Activated naive CD8-positive, alpha-beta T cell treated with anti-CD3 and anti-CD28 coated beads, Interleukin-2, amount 50 U/mL, for 16 hours (primary cell): Measurements from ENCODE around the gene LPCAT1.

Experiments
- DNase-seq: peaks from one replicate; pipeline ENCODE4 v3.0.0-alpha.2; 2020; ENCODE audit warnings: low read depth, low spot score

The LPCAT1 gene

GRCh38 chr5:1497795-1498622 is 25.8 kb downstream of the LPCAT1 start:
- DNase-seq: no peak

GRCh38 chr5:1497242-1497777 is 26.4 kb downstream of the LPCAT1 start:
- DNase-seq: no peak

DNA sequence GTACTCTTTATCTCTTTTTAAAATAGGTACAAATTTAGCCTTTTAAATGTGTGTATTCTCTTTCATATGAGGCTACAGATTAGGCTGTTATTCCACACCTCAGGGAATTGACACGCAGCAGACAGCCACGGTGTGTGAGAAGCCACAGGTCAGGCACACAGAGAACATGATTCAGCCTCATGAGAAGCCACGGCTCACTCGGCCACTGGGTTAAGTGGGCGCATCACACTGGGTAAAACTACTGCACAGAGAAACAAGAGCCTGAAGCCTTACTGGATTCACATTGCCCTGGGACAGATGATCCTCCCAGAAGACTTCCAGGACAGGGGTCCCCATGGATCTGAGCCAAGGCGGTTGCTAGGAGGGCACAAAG is 28.2 kb downstream of the LPCAT1 start:
- DNase-seq: no peak

DNA sequence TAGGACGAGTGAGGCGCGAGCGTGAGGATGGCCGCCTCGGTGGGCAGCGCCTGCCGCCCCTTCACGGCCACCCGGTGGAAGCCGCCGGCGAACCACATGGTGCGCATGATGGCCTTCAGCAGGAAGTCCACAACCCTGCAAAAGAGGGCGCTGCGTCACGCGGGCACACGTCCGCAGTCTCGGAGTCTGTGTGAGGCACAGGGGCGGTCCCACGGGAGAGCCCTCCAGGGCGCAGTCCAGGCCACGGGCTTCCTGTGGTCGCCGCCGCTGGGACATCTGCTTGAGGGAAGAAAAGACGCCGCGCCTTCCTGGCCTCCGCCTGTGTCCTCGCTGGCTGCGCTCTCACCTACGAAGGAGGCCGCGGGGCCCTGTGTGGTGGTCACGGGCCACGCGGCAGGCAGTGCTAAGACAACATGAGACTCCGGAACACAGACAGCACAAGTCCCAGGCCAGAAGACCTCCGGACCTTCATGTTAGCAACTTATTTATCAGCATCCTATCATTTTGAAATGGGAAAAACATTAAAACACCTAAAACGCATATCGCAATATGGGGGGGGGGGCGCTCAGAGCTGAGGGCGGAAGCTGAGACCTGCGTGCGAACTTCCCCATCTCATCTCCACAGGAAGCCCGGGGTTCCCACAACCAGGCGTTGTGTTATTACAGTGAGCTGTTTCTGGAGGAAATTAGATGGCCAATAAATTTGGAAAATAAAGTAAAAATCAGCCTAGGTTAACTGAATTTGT is 28.8 kb downstream of the LPCAT1 start:
- DNase-seq: no peak

GRCh38 chr5:1493941-1494340 is 29.8 kb downstream of the LPCAT1 start:
- DNase-seq: no peak

DNA sequence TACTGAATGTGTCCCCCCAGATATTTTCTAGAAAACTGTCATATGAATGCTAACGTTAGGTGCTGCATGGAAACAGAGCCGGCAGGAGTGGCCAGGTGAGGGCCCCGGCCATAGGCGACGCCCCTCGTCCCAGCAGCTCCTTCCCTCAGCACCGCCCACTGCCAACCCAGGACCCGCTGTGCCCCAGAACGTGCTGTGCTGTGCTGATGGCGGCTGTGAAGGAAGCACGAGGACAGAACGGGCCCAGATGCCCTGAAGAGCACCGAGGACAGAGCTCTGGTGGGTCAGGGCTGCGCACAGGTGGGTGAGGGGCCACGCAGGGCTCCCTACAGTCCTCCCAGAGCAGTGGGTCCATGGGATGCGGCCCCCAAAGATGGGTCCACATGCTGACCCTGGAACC is 30.3 kb downstream of the LPCAT1 start:
- no peak for DNase-seq

GRCh38 chr5:1492757-1493156 is 31.0 kb downstream of the LPCAT1 start:
- no peak for DNase-seq

- DNase-seq: no peak
These were observed 33.4 kb downstream of the LPCAT1 start for GRCh38 chr5:1490376-1490775.

- no peak for DNase-seq
These were observed 34.0 kb downstream of the LPCAT1 start for GRCh38 chr5:1489754-1490153.

GRCh38 chr5:1488882-1489680 is 34.7 kb downstream of the LPCAT1 start:
- no peak for DNase-seq

DNA sequence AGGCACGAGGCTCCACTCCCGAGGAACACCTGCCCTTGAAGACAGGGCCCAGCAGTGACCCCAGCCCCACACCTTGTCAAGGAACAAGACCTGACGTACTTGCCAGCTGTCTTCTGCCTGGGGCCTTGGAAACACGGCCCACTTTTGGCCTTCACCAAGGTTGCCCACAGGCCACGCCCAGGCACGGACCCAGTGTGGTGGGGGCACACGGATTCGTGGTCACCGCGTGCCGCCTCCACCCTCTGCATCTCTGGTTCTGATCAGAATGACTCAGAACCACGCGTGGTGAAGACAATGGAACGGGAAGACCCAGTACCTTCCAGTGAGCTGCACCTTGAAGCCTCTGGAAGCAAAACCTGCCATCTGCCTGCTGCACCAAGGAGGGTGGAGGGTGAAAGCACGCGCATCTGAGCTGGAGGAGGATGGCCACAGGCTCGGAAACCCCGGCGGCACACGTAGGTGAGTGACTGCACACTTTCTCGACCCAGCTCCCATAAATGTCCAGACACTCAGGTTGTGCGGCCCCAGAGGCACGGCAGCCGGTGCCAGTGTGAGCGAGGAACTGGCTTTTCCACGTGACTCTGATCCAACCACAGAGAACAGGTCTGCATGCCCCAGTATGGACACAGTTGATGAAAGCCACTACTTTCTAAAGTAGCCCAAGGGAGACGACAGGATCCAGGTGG is 36.5 kb downstream of the LPCAT1 start:
- no peak for DNase-seq

DNA sequence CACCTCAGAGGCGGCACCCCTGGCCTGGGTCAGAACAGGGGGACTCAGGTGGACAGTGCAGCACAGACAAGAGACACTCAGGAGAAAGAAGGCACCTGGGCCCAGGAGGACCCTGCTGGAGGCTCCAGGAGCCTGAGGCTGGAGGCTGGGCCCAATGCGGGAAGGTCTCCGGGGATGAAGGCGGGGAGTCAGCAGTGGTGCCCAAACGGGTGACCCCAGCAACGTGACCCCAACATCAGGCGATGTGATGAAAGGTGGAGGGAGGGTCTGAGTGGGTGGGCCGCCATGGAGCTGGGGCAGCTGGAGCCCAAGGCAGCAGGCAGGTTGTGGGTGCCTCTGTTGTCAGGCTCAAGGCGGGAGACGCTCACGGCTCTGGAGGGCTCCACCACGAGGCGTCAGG is 37.5 kb downstream of the LPCAT1 start:
- no peak for DNase-seq

- no peak for DNase-seq
These were observed 38.1 kb downstream of the LPCAT1 start for GRCh38 chr5:1485579-1486118.

- no peak for DNase-seq
These were observed 38.8 kb downstream of the LPCAT1 start for GRCh38 chr5:1484730-1485578.

DNA sequence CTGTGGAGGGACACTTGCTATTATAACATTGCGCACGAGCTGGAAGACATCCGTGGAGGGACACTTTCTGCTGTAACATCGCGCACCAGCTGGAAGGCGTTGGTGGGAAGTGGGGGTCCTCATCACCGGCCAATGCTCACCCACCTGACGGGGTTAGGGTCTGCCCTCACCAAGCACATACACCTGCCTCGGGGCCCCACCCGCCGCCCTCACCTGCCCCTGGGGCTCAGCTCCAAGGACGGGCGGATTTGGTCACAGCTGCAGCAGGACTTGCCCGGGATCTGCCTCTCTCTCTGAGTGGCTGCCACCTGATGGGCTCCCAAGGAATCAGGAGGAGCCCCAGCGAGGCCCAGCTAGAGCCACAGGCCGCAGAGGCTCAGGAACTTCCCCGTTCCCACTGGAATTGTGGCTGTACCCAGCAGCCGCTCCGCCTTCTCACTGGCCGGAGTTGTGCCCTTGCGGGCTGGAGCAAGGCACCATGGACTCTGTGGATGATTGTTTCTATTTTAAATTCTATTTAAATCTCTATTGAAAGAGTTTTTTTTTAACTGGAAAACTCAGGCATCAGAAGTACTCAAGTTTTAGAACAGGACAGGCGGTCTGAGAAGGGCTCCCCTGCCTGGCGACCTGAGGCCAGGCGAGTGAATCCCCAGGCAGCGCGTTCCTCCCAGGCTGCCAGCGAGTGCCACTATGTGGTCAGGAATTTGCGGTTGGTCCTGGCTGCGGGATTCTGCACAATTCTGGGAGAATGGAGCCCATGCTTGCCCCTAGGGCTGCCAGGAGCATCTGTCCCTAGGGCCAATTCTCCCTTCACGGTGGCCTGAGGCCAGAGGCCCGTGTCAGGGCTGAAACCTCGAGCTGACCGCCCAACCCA is 39.7 kb downstream of the LPCAT1 start:
- no peak for DNase-seq

GRCh38 chr5:1483064-1483463 is 40.7 kb downstream of the LPCAT1 start:
- no peak for DNase-seq

- no peak for DNase-seq
These were observed 41.8 kb downstream of the LPCAT1 start for GRCh38 chr5:1481959-1482331.

DNA sequence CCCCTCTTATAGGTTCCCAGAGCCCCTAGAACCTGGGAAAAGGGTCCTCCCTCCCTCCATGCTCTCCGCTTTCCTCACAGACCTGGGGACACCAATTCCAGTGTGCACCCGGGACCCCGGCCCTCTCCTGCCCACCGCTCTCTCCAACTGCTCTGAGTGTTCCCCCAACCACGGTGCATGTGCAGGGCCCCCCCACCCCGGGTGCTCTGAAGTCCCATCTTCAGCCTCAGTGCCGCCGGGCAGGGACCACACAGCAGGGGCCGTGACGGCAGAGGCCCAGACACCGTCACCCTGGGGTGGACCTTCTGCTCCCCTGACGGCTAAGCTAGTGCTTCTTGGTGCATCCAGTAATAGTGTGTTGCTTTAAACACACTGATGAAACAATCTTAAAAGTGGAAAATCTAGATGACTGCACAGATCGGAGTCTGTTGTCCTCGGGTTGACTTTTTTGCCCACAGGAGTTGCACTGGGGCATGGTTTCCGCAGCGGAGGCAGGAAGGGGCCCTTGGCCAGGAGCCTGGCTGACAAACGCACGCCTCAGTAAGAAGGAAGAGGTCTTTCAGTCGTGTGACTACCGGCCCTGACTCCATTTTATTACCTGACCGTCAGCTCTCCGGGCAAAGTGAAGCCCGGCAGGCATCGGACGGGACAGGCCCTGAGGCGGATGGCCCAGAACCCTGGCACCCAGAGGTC is 42.3 kb downstream of the LPCAT1 start:
- DNase-seq: no peak

- no peak for DNase-seq
These were observed 43.0 kb downstream of the LPCAT1 start for GRCh38 chr5:1480806-1481205.
